Skeletal muscle tissue (tissue), 4 donors: ENCODE results near the gene KRTAP5-9. TPM values are rescaled to one million over a fixed set of nuclear protein-coding genes. Genes with fewer than 3 reads are reported as not detected.
"Not testable (repeated sequence)": the region's sequence is repeated elsewhere in the genome, so short reads cannot be mapped to it uniquely, and the experiment has no call there.

ENCODE experiments used
- H3K27ac ChIP-seq: one replicate; pipeline ENCODE4 v1.7.0; 2013; ENCODE audit warnings: mild to moderate bottlenecking, low read depth, low read length, inconsistent platforms
- H3K27me3 ChIP-seq, 3 donors: one replicate each; pipeline ENCODE4 v1.7.0; 2013; ENCODE audit warnings: low read length in 3 of 3; ENCODE audit not compliant: control insufficient read depth in 3 of 3, insufficient read depth in 3 of 3
- H3K36me3 ChIP-seq, 3 donors: one replicate each; pipeline ENCODE4 v1.7.0; 2013; ENCODE audit warnings: low read length in 3 of 3; ENCODE audit not compliant: control insufficient read depth in 3 of 3, insufficient read depth in 3 of 3
- H3K4me1 ChIP-seq, 3 donors: one replicate each; pipeline ENCODE4 v1.7.0; 2013; ENCODE audit warnings: low read length in 3 of 3, mild to moderate bottlenecking in 3 of 3; ENCODE audit not compliant: control insufficient read depth in 3 of 3, insufficient read depth in 3 of 3
- H3K4me3 ChIP-seq, 3 donors: one replicate each; pipeline ENCODE4 v1.7.0; 2013; ENCODE audit warnings: low read length in 3 of 3
- H3K9ac ChIP-seq, 3 donors: one replicate each; pipeline ENCODE4 v1.7.0; 2013; ENCODE audit warnings: low read length in 3 of 3, mild to moderate bottlenecking in 3 of 3, moderate library complexity in 2 of 3, low read depth in 1 of 3
- H3K9me3 ChIP-seq, 3 donors: one replicate each; pipeline ENCODE4 v1.7.0; 2013; ENCODE audit warnings: low read length in 3 of 3; ENCODE audit not compliant: control insufficient read depth in 3 of 3
- total RNA-seq: library from RNA; depleted of rRNA; stranded (reverse); fragments of >200 nt; gene quantifications from one replicate; pipeline ENCODE4 v1.2.3, GENCODE V29; 2014
- donor health status: Osteomylitis.

Gene KRTAP5-9
- total RNA-seq, 1 donor from 2014 or later = not detected

DNA sequence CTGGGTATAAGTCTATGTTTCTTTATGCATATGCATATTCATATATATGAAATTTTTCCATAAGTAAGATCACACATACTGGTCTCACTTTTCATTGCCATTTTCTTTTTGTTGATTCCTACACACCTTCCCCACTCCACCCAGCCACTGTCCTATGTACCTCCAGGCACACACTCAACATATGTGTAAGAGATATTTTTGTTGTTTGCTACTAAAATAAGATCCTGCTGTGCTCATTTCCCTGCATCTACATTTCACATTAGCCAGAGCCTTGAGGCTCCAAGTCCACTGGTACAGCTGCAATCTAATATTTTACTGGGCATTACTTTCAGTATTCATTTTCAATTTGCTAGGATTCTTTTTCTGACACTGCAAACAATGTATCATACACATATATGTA is 9.0 kb downstream of the KRTAP5-9 start:
- no peaks in the 10 kb centered on the region for H3K9me3 ChIP-seq
- H3K36me3 ChIP-seq = no peaks in the 10 kb centered on the region
- H3K4me1 ChIP-seq = no peaks in the 10 kb centered on the region
- H3K4me3 ChIP-seq = no peak overlapping the region
- no peak overlapping the region for H3K27ac ChIP-seq
- no peak overlapping the region for H3K9ac ChIP-seq
- H3K27me3 ChIP-seq = no peaks in the 10 kb centered on the region

DNA sequence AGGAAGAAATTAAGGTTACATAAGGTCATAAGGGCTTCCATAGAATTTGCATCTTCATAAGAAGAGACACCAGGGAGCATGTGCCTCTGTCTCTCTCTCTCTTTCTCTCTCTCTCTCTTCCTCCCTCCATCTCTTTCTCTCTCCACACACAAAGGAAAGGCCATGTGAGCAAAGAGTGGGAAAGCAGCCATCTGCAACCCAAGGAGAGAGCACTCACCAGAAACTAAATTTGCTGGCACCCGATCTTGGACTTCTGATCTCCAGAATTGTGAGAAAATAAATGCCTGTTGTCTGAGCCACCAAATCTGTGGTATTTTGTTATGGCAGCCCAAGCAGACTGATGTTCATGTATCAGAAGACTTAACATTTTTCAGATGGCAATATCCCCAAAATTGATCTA is 10.8 kb downstream of the KRTAP5-9 start:
- Histone ChIP-seq H3K36me3 (no peaks in the 10 kb centered on the region), H3K4me3 (no peak overlapping the region), H3K27ac (no peak overlapping the region), H3K9ac (no peak overlapping the region), H3K27me3 (peaks cover 0 to 12% (median 7%) of the 10 kb centered on the region in 3 donors), H3K4me1 (no peaks in the 10 kb centered on the region), H3K9me3 (no peaks in the 10 kb centered on the region)

DNA sequence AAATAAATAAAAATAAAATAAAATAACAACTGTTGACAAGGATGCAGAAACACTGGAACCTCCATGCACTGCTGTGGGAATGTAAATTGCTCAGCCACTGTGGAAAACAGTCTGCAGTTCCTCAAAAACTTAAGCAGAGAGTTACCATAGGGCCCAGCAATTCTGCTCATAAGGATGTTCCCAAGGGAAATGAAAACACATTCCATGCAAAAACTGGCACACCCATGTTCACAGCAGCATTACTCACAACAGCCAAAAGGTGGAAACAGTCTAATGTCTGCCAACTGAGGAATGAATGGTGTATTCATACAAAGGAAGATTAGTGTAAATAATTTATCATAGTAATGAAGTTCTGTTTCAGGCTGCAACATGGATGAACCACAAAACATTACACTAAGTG is 13.9 kb downstream of the KRTAP5-9 start:
- Histone ChIP-seq H3K4me1 (no peaks in the 10 kb centered on the region), H3K9me3 (no peaks in the 10 kb centered on the region), H3K36me3 (no peaks in the 10 kb centered on the region), H3K4me3 (no peak overlapping the region), H3K27me3 (peaks cover 0 to 16% (median 14%) of the 10 kb centered on the region in 3 donors), H3K9ac (no peak overlapping the region), H3K27ac (no peak overlapping the region)

DNA sequence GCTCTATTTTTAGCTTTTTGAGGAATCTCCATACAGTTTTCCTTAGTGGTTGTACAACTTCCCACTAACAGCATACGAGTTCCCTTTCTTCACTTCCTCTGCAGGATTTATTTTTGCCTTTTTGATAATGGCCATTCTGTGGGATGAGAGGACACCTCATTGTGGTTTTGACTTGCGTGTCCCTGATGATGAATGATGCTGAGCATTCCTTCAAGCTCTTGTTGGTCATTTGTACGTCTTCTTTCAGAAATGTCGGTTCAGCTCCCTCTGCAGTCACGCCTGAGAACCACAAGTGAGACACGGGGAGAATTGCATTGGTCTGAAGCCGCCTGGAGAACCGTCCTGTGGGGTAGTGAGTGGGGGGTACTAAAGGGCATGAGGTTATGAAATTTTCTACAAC is 15.2 kb downstream of the KRTAP5-9 start:
- Histone ChIP-seq H3K4me3 (no peak overlapping the region), H3K9ac (no peak overlapping the region), H3K27ac (no peak overlapping the region), H3K4me1 (peaks cover 0 to under 1% (median 0%) of the 10 kb centered on the region in 3 donors), H3K9me3 (no peaks in the 10 kb centered on the region), H3K36me3 (no peaks in the 10 kb centered on the region), H3K27me3 (peaks cover 0 to 16% (median 14%) of the 10 kb centered on the region in 3 donors)

DNA sequence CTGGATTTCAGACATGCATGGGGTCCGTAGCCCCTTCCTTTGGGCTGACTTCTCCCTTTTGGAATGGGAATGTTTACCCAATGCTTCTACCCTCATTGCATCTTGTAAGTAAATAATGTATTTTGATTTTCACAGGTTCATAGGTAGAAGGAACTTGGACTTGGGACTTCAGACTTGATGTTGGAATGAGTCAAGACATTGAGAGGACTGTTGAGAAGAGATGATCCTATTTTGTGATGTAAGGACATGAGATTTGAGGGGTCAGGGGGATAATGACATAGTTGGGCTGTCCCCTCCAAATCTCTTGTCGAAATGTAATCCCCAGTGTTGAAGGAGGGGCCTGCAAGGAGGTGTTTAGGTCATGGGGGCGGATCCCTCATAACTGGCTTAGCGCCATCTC is 16.2 kb downstream of the KRTAP5-9 start:
- no peak overlapping the region for H3K27ac ChIP-seq
- H3K27me3 ChIP-seq = peaks cover 0 to 16% (median 14%) of the 10 kb centered on the region in 3 donors
- peaks cover 3 to 9% (median 5%) of the 10 kb centered on the region in 3 donors for H3K4me1 ChIP-seq
- no peak overlapping the region for H3K9ac ChIP-seq
- no peak overlapping the region for H3K4me3 ChIP-seq
- no peaks in the 10 kb centered on the region for H3K9me3 ChIP-seq
- H3K36me3 ChIP-seq = no peaks in the 10 kb centered on the region

DNA sequence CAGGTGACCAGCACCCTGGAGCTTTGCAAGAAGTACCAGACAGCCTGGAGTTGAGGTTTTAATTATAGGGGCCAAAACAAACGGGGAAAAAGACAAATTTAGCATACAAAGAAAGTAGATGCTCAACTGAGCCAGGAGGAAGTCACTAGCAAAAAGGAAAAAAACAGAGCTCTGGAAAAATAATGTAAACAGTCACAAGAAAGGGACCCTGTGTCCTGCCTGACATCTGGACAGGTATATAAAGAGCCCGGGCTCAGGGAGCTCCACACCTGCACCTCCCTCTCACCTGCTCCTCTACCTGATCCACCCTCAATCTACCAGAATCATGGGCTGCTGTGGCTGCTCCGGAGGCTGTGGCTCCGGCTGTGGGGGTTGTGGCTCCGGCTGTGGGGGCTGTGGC is 17.0 kb downstream of the KRTAP5-9 start, which contains the start of gene KRTAP5-10:
KRTAP5-10 (plus strand) TSS at position 301 of the 400 bp plus-strand sequence; CDS start at position 326, 25 bp downstream.
- H3K27ac ChIP-seq = no peak within 1 kb of the TSS
- no peak within 1 kb of the TSS for H3K4me3 ChIP-seq
- peaks cover 3 to 9% (median 5%) of the 10 kb centered on the region in 3 donors for H3K4me1 ChIP-seq
- peaks cover 0 to 16% (median 14%) of the 10 kb centered on the region in 3 donors for H3K27me3 ChIP-seq
- no peaks in the 10 kb centered on the region for H3K36me3 ChIP-seq
- H3K9ac ChIP-seq = no peak within 1 kb of the TSS
- no peaks in the 10 kb centered on the region for H3K9me3 ChIP-seq

DNA sequence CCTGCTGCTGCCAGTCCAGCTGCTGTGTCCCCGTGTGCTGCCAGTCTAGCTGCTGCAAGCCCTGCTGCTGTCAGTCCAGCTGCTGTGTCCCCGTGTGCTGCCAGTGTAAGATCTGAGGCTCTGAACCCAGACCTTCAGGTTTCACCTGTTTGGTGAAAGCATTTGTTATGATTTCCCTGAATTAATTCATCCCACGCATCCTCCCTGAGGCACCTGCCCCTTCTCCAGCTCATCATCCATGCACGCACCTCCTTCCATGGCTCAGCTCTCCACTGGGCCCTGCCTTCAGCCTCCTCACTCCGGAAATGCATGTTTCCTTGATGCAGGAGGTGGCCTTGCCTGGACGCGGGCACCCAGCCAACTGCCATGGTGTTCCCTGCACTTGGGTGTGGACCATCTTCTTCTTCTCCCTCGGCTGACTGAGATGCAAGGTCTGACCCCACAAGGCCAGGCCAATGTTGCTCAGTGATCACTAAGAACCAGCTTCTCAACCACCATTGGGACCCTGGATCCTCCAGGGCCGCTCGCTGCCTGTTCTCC is 17.9 kb downstream of the KRTAP5-9 start:
- Histone ChIP-seq H3K4me3 (no peak overlapping the region), H3K27me3 (peaks cover 0 to 19% (median 17%) of the 10 kb centered on the region in 3 donors), H3K4me1 (peaks cover 3 to 9% (median 5%) of the 10 kb centered on the region in 3 donors), H3K27ac (no peak overlapping the region), H3K9ac (no peak overlapping the region), H3K36me3 (no peaks in the 10 kb centered on the region), H3K9me3 (no peaks in the 10 kb centered on the region)

DNA sequence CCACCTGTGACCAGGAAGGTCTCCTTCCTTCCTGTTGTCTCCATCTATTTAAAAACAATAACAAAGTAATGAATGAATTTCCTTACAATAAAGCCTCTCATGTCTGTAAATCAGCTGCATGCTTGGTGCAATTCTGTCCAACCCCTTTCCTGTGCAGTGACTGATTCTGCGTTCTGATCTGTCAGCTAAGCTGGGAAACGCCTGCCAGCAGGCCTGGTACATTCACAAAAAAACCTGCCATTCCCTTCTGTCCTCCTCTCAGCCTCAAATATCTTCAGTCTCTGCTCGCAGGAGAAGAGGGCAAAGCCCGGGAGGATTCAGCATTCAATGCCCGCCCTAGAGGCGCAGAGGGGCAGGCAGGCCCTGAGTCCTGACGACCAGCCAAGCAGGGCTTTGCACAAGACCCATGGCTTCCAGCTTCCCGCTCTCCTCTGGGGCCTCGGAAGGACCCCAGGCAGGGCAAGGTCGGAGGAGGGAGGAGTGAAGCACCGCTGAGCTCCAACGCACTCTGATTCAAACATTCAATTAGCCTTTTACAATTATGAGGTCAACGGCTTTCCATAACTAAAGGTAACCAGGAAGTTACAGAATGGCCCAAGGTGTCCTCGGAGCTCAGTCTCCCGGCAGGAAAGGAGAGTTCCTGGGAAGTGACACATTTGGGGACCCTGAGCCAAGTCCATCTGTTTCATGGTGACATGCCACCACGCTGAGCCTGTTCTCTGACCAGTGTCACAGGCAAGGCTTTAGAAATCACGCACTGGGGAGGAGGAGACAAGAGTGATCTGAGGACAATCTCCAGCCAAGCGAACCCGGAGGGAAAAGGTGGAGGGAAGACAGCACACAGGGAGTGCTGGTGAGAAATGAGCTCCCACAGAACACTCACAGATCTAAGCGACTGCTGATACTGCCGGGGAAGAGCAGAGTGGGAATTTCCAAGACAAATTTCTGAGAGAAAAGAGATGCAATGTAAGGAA is 18.7 kb downstream of the KRTAP5-9 start:
- H3K9ac ChIP-seq, H3K9me3 ChIP-seq, H3K4me3 ChIP-seq, H3K36me3 ChIP-seq, H3K27ac ChIP-seq, H3K4me1 ChIP-seq: not testable (repeated sequence)
- H3K27me3 ChIP-seq = peaks cover 0 to 21% (median 17%) of the 10 kb centered on the region in 3 donors

DNA sequence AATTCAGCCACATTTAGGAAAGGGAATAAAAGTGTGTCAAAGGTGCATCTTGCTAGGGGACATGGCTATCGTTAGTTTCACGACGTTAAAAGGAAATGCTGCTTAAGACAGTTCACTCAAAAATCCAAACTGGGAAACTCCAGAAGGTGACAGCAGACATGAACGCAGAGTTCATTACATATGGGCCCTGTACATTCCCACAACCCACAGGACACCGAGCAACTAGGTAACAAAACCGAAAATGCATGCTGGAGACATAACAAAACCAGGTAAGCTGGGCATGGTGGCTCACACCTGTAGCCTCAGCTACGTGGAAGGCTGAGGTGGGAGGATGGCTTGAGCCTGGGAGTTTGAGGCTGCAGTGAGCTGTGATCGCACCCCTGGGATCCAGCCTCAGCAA is 19.4 kb downstream of the KRTAP5-9 start:
- not testable (repeated sequence) for H3K27ac ChIP-seq, H3K36me3 ChIP-seq, H3K4me1 ChIP-seq, H3K4me3 ChIP-seq, H3K9me3 ChIP-seq, H3K9ac ChIP-seq
- H3K27me3 ChIP-seq = peaks cover 0 to 21% (median 17%) of the 10 kb centered on the region in 3 donors
